Measurements from ENCODE around the gene EREG.

The EREG gene

GRCh38 chr4:74433043-74433442 lies 68.1 kb downstream of the EREG start:
- no peak for DNase-seq

GRCh38 chr4:74433541-74434172 lies 68.7 kb downstream of the EREG start:
- DNase-seq: no peak

- DNase-seq: no peak
Observed at GRCh38 chr4:74435296-74435695, 70.4 kb downstream of the EREG start.

DNA sequence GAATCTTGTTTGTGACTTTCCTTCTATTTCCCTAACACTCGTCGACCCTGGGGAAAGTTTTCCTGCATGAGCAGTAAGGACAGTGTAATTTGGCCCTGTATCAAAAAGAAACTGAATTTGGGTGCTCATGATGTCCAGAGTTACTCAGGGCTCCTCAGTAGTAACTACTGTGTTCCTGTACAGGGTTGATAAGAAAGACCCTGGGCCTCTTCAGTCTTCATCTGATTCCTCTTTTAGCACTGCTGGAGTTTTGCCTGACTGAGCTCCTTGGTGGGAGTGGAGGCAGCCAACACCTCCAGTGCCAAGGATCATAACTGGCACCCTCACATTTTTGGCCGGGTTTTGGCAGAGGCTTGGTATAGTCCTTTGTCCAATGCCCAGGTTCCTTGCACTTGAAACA lies 72.9 kb downstream of the EREG start:
- no peak for DNase-seq

Measured in effector CD8-positive, alpha-beta T cell (primary cell).